ENCODE measurements around the gene EIF4H. TPM values are rescaled to one million over a fixed set of nuclear protein-coding genes. Genes with fewer than 3 reads are reported as not detected.

Gene EIF4H
- total and polyA plus RNA-seq, 2 experiments from 2014 or later, result 183 to 309 TPM

DNA sequence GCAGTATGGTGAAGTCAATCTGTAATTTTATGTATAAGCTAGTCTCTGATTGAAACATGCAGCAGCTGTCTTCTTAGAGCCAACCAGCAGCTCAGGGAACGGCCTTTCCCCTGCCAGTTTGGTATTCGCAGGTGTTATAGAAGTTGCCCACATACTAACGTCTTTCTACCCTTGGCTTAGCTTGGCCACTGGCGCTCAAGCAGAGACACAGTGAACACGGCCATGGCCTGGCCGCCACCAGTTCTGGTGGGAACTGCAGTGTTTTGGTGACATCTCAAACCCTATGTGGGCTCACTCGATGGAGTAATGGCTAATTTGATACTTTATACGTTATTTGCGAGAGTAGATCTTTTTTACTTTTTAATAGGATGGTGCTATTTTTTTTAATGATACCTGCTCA, 17.1 kb downstream of the EIF4H start (continued):
- TF ChIP-seq, protein P1, sequence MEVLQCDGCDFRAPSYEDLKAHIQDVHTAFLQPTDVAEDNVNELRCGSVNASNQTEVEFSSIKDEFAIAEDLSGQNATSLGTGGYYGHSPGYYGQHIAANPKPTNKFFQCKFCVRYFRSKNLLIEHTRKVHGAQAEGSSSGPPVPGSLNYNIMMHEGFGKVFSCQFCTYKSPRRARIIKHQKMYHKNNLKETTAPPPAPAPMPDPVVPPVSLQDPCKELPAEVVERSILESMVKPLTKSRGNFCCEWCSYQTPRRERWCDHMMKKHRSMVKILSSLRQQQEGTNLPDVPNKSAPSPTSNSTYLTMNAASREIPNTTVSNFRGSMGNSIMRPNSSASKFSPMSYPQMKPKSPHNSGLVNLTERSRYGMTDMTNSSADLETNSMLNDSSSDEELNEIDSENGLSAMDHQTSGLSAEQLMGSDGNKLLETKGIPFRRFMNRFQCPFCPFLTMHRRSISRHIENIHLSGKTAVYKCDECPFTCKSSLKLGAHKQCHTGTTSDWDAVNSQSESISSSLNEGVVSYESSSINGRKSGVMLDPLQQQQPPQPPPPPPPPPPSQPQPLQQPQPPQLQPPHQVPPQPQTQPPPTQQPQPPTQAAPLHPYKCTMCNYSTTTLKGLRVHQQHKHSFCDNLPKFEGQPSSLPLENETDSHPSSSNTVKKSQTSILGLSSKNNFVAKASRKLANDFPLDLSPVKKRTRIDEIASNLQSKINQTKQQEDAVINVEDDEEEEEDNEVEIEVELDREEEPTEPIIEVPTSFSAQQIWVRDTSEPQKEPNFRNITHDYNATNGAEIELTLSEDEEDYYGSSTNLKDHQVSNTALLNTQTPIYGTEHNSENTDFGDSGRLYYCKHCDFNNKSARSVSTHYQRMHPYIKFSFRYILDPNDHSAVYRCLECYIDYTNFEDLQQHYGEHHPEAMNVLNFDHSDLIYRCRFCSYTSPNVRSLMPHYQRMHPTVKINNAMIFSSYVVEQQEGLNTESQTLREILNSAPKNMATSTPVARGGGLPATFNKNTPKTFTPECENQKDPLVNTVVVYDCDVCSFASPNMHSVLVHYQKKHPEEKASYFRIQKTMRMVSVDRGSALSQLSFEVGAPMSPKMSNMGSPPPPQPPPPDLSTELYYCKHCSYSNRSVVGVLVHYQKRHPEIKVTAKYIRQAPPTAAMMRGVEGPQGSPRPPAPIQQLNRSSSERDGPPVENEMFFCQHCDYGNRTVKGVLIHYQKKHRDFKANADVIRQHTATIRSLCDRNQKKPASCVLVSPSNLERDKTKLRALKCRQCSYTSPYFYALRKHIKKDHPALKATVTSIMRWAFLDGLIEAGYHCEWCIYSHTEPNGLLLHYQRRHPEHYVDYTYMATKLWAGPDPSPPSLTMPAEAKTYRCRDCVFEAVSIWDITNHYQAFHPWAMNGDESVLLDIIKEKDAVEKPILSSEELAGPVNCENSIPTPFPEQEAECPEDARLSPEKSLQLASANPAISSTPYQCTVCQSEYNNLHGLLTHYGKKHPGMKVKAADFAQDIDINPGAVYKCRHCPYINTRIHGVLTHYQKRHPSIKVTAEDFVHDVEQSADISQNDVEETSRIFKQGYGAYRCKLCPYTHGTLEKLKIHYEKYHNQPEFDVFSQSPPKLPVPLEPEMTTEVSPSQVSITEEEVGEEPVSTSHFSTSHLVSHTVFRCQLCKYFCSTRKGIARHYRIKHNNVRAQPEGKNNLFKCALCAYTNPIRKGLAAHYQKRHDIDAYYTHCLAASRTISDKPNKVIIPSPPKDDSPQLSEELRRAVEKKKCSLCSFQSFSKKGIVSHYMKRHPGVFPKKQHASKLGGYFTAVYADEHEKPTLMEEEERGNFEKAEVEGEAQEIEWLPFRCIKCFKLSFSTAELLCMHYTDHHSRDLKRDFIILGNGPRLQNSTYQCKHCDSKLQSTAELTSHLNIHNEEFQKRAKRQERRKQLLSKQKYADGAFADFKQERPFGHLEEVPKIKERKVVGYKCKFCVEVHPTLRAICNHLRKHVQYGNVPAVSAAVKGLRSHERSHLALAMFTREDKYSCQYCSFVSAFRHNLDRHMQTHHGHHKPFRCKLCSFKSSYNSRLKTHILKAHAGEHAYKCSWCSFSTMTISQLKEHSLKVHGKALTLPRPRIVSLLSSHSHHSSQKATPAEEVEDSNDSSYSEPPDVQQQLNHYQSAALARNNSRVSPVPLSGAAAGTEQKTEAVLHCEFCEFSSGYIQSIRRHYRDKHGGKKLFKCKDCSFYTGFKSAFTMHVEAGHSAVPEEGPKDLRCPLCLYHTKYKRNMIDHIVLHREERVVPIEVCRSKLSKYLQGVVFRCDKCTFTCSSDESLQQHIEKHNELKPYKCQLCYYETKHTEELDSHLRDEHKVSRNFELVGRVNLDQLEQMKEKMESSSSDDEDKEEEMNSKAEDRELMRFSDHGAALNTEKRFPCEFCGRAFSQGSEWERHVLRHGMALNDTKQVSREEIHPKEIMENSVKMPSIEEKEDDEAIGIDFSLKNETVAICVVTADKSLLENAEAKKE (CRISPR knock-in tag; IDR thresholded peaks at IDR 0.05), result no peak
- TF ChIP-seq, protein P2, sequence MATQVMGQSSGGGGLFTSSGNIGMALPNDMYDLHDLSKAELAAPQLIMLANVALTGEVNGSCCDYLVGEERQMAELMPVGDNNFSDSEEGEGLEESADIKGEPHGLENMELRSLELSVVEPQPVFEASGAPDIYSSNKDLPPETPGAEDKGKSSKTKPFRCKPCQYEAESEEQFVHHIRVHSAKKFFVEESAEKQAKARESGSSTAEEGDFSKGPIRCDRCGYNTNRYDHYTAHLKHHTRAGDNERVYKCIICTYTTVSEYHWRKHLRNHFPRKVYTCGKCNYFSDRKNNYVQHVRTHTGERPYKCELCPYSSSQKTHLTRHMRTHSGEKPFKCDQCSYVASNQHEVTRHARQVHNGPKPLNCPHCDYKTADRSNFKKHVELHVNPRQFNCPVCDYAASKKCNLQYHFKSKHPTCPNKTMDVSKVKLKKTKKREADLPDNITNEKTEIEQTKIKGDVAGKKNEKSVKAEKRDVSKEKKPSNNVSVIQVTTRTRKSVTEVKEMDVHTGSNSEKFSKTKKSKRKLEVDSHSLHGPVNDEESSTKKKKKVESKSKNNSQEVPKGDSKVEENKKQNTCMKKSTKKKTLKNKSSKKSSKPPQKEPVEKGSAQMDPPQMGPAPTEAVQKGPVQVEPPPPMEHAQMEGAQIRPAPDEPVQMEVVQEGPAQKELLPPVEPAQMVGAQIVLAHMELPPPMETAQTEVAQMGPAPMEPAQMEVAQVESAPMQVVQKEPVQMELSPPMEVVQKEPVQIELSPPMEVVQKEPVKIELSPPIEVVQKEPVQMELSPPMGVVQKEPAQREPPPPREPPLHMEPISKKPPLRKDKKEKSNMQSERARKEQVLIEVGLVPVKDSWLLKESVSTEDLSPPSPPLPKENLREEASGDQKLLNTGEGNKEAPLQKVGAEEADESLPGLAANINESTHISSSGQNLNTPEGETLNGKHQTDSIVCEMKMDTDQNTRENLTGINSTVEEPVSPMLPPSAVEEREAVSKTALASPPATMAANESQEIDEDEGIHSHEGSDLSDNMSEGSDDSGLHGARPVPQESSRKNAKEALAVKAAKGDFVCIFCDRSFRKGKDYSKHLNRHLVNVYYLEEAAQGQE (IDR thresholded peaks at IDR 0.05; ENCODE audit: unreplicated experiment), result no peak
- TF ChIP-seq NANOG (IDR thresholded peaks at IDR 0.05; ENCODE audit: borderline replicate concordance) (no peak), ZNF114 (CRISPR knock-in tag; IDR thresholded peaks at IDR 0.05) (no peak)
- TF ChIP-seq, protein P3, sequence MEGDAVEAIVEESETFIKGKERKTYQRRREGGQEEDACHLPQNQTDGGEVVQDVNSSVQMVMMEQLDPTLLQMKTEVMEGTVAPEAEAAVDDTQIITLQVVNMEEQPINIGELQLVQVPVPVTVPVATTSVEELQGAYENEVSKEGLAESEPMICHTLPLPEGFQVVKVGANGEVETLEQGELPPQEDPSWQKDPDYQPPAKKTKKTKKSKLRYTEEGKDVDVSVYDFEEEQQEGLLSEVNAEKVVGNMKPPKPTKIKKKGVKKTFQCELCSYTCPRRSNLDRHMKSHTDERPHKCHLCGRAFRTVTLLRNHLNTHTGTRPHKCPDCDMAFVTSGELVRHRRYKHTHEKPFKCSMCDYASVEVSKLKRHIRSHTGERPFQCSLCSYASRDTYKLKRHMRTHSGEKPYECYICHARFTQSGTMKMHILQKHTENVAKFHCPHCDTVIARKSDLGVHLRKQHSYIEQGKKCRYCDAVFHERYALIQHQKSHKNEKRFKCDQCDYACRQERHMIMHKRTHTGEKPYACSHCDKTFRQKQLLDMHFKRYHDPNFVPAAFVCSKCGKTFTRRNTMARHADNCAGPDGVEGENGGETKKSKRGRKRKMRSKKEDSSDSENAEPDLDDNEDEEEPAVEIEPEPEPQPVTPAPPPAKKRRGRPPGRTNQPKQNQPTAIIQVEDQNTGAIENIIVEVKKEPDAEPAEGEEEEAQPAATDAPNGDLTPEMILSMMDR (conservative IDR thresholded peaks at IDR 0.05; ENCODE audit: low read depth in 2 of 2), result no peak

Measured in GM23338 (cell line).